GM13977 (cell line): Measurements from ENCODE around the gene RCN2.

ENCODE experiments used
- DNase-seq: peaks from one replicate; pipeline ENCODE4 v3.0.0; 2012; ENCODE audit warnings: low spot score
- CTCF ChIP-seq: IDR thresholded peaks from 2 replicates; pipeline ENCODE4 v1.5.1; 2012; ENCODE audit warnings: mild to moderate bottlenecking, control low read depth; ENCODE audit not compliant: insufficient read depth; ENCODE audit errors: extremely low read depth, missing control alignments
- in situ Hi-C: fragments of 300-500 bp; cut with MboI; formaldehyde crosslinking; loops from one replicate; pipeline ENCODE4 v1.12.0; 2022; ENCODE audit warnings: low sequenced_read_pairs, low pct_unique_long_range_greater_than_20kb, mixed read lengths, inconsistent platforms; ENCODE audit not compliant: unreplicated experiment

RCN2 gene

DNA sequence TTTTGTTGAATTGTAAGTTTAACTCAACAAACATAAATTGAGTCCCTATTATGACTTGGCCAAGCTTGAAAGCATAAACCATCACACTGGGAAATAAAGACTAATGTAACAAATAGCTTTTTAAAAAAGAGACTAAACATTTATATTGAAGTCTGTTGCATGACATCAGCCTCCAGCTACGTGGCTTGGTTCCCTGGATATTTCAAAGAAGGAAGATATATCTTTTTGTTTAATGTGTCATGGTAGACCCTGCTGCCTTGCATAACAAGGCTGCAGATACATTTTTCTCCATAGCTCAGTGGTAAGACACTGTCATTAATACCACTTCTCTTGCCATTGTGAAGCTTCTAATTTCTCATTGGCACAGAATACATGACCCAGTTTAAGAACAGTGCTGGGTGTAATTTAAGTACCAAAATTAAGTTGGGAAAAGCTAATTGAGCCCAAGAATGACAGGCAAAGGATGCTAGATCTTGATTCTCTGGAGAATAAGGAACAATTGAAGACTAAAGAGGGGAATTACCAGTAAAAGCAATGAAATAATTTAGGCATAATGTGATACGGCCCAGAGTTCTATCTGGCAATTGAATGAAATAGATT lies 14.0 kb downstream of the RCN2 start:
- no peak for DNase-seq
- TF ChIP-seq CTCF, result no peak
- in situ Hi-C loops, result no loop called here

DNA sequence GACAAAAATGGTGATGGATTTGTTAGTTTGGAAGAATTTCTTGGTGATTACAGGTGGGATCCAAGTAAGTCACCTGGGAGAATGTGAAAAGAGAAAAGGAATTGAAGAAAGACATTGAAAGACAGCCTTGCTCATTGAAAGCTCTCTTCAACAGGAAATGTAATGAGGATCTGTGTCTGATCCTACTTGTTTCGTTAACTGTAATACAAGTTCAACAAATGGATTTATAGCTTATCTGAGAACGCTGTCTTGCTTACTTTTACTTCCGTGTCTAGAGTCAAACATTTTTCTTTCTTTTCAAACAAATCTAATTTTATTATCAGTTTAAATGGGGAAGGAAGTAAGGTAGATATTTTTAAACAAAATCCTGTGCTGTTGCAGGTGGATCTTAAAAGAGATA lies 15.9 kb downstream of the RCN2 start:
- no peak for DNase-seq
- in situ Hi-C loops, result no loop called here
- TF ChIP-seq CTCF, result no peak

GRCh38 chr15:76951220-76951619 lies 19.7 kb downstream of the RCN2 start:
- in situ Hi-C loops, result no loop called here
- no peak for DNase-seq
- no peak for TF ChIP-seq CTCF

DNA sequence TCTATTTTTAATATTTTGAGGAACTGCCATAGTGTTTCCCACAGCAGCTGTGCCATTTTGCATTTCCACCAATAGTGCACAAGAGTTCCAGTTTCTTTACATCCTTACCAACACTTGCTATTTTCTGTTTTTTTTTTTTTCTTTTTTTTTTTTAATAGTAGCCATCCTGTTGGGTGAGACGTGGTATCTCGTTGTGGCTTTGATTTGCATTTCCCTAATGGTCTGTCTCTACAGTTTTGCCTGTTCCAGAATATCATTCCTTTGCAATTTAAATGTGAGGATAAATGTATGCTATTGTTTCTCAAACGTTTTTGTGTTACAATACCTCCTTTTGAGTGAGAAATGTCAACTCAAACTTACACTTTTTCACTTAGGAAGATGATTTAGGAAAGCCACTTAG lies 22.4 kb downstream of the RCN2 start:
- TF ChIP-seq CTCF, result no peak

DNA sequence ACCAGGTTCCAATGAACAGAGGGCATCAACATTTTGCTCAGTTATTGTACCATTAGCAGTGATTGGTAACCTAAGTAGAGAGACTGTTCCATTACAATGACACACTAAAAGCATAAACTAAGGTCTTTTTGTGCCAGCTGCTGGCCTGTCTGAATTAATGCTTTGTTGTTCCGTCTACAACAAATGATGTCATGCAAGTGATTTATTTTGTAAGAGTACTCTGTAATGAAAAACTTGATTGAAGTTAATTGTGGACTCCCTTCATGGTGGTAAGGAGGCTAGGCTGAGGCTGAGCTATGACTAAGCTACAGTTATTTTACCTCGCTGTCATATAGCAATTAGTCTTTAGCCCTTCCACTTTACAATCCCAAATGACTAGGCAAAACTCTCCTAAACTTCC lies 23.2 kb downstream of the RCN2 start:
- no peak for DNase-seq
- in situ Hi-C loops, result no loop called here
- no peak for TF ChIP-seq CTCF

More for the DNA sequence above, 22.4 kb downstream of the RCN2 start:
- no peak for DNase-seq
- in situ Hi-C loops, result no loop called here

DNA sequence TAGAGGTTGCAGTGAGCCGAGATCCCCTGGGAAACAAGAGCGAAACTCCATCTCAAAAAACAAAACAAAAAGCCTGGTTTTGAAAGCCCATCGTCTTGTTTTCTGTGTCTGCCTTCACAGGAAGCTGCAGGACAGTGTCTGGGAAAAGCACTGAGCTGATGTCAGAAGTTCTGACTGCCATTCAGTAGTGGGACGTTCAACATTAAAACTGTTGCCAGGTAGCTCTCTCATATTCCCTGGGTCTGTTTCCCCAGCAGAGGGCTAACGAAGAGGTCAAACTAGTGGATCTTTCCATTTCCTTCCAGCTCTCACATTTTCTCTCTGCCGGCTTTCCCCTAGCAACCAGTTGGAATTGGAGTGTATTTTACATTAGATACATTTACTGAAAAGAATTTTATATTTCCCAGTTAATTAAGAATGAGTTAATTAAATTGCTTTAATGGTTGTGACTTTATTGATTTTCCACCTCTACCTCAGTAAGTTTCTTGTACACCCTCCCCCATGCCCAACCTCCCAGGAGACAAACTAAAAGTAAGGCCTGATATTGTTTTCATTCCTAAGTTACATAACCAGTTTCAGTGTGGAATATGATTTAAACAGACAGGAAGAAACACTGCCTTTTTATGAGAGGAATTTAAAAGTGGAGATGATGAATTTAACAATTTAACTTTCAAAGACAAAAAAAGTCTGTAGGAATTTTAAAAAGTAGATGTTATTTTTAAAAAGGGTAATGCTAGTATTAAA lies 29.9 kb downstream of the RCN2 start:
- no peak for DNase-seq
- no peak for TF ChIP-seq CTCF
- in situ Hi-C loops, result no loop called here
